ENCODE measurements around the gene SPPL3.

DNA sequence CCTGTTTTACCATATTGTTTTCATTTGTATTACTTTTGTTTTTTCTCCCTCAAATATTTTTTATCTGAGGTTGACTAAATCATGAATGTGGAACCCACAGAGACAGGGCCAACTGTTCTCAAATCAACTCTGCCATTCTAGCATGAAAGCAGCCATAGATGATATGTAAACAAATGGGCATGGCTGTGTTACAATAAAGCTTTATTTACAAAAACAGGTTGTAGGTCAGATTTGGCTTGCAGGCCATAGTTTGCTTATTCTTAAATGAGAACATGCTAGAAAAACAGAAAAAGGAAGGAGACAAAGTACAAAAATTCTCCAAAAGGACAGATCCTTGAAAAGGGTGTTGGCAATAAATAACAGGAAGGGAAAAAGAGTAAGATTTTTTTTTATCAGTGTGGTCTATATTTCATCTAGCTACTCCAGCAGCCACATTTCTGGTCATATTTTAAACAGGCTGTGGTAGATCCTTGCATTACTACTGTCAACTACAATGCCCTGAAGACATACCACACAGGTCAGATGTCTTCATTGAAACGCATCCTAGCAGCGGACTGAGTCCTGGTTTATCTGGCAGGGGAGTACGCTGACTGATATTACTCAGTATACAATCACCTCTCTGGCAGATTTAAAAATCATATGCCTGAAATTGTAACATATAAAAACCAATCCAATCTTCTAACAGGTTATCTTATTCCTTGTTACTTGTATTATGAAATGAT, 42.9 kb downstream of the SPPL3 start:
- no peak for TF ChIP-seq CTCF (conservative IDR thresholded peaks at IDR 0.05)
- TF ChIP-seq ZFX (IDR thresholded peaks at IDR 0.05), result no peak

Data from C4-2B (cell line).